GM12872 (cell line): ENCODE measurements around the gene RPL3.

Experiments used
- CTCF ChIP-seq: IDR thresholded peaks from 3 replicates; pipeline ENCODE4 v1.5.1; 2011; ENCODE audit warnings: low read depth, mild to moderate bottlenecking, low read length, moderate library complexity; ENCODE audit not compliant: insufficient read depth

The RPL3 gene

GRCh38 chr22:39315389-39315788, 4.0 kb downstream of the RPL3 start:
- TF ChIP-seq CTCF, result no peak

GRCh38 chr22:39314251-39314971, 5.0 kb downstream of the RPL3 start:
- TF ChIP-seq CTCF, result 0 out of 3 replicates have a peak, but pooled peaks have one; percentile 17

- no peak for TF ChIP-seq CTCF
Measured at GRCh38 chr22:39313258-39314001, 6.0 kb downstream of the RPL3 start.

- no peak for TF ChIP-seq CTCF
Measured at GRCh38 chr22:39312410-39312809, 7.0 kb downstream of the RPL3 start.

GRCh38 chr22:39311592-39312400, 7.6 kb downstream of the RPL3 start:
- TF ChIP-seq CTCF, result no peak

GRCh38 chr22:39309881-39310714, 9.3 kb downstream of the RPL3 start:
- TF ChIP-seq CTCF, result no peak
